K562 (cell line): Measurements from ENCODE around the gene TRIM47.
"Not testable (repeated sequence)": the region's sequence is repeated elsewhere in the genome, so short reads cannot be mapped to it uniquely, and the experiment has no call there.

Experiments
- CBFA2T3 ChIP-seq: fragments of 450-650 bp; IDR thresholded peaks from 2 replicates; pipeline ENCODE4 v1.6.1; 2017
- CREB1 ChIP-seq, 2 experiments: sonication (generic) in 1 of 2; formaldehyde crosslinking in 1 of 2; IDR thresholded peaks; 2 replicates each; pipeline versions ENCODE4 v1.6.1 to v1.8.0; 2012 to 2022; ENCODE audit warnings: inconsistent platforms in 1 of 2, mild to moderate bottlenecking in 1 of 2, missing genetic modification reagents in 1 of 2, moderate library complexity in 1 of 2
- CREBBP ChIP-seq: IDR thresholded peaks from one replicate; pipeline ENCODE4 v1.6.1; 2012; ENCODE audit warnings: low read depth, mild to moderate bottlenecking, control low read depth, inconsistent platforms, low read length
- MYC ChIP-seq, 2 experiments: fragments of 250-450 bp in 1 of 2; sonication (Bioruptor Pico) in 1 of 2; IDR thresholded peaks; 2 replicates each; pipeline versions ENCODE4 v1.5.1 to v1.6.1; 2012 to 2021; ENCODE audit warnings: low read depth in 2 of 2, borderline replicate concordance in 1 of 2, improper control_type of control experiment in 1 of 2, low read length in 1 of 2, mild to moderate bottlenecking in 1 of 2, moderate library complexity in 1 of 2
- POLR2A ChIP-seq: fragments of 450-650 bp; conservative IDR thresholded peaks from 2 replicates; pipeline ENCODE4 v1.6.1; 2016
- POLR2AphosphoS5 ChIP-seq: IDR thresholded peaks from 2 replicates; pipeline ENCODE4 v1.6.1; 2011; ENCODE audit warnings: mild to moderate bottlenecking, low read depth, low read length, moderate library complexity; ENCODE audit not compliant: control insufficient read depth, insufficient read depth
- RFX5 ChIP-seq: IDR thresholded peaks from 2 replicates; pipeline ENCODE4 v1.6.1; 2011; ENCODE audit warnings: low read depth, mild to moderate bottlenecking, improper control_type of control experiment, low read length
- SIN3B ChIP-seq: fragments of 450-650 bp; IDR thresholded peaks from 2 replicates; pipeline ENCODE4 v1.6.1; 2017; ENCODE audit warnings: low read depth, mild to moderate bottlenecking, moderate library complexity
- TCF7L2 ChIP-seq: fragments of 150-350 bp; IDR thresholded peaks from 2 replicates; pipeline ENCODE4 v1.6.1; 2016; ENCODE audit warnings: low read depth, mild to moderate bottlenecking, low read length, moderate library complexity
- ZNF274 ChIP-seq: IDR thresholded peaks from 2 replicates; pipeline ENCODE4 v1.6.1; 2011; ENCODE audit warnings: low read depth, mild to moderate bottlenecking, low read length, moderate library complexity, borderline replicate concordance
- ZSCAN29 ChIP-seq: fragments of 450-650 bp; IDR thresholded peaks from 2 replicates; pipeline ENCODE4 v1.6.1; 2017
- TF ChIP-seq, protein P1 (sequence below), 3 experiments: IDR thresholded peaks in 2 of 3; conservative IDR thresholded peaks in 1 of 3; 2 replicates each; pipeline ENCODE4 v1.5.1; 2011 to 2012; ENCODE audit warnings: low read length in 3 of 3, mild to moderate bottlenecking in 3 of 3, control low read depth in 2 of 3, improper control_type of control experiment in 1 of 3, inconsistent platforms in 1 of 3, low read depth in 1 of 3, mixed read lengths in 1 of 3, moderate library complexity in 1 of 3; ENCODE audit not compliant: insufficient read depth in 2 of 3

- TF ChIP-seq SIN3B; CREBBP; CBFA2T3; RFX5; ZSCAN29; ZNF274; MYC (IDR thresholded peaks at IDR 0.05; ENCODE audit: low read depth, low read length); MYC (CRISPR knock-in tag; IDR thresholded peaks at IDR 0.05; ENCODE audit: borderline replicate concordance, low read depth); CREB1 (IDR thresholded peaks at IDR 0.05); CREB1 (CRISPR knock-in tag; IDR thresholded peaks at IDR 0.05); POLR2A; POLR2AphosphoS5; TCF7L2: not testable (repeated sequence)
- TF ChIP-seq, protein P1, sequence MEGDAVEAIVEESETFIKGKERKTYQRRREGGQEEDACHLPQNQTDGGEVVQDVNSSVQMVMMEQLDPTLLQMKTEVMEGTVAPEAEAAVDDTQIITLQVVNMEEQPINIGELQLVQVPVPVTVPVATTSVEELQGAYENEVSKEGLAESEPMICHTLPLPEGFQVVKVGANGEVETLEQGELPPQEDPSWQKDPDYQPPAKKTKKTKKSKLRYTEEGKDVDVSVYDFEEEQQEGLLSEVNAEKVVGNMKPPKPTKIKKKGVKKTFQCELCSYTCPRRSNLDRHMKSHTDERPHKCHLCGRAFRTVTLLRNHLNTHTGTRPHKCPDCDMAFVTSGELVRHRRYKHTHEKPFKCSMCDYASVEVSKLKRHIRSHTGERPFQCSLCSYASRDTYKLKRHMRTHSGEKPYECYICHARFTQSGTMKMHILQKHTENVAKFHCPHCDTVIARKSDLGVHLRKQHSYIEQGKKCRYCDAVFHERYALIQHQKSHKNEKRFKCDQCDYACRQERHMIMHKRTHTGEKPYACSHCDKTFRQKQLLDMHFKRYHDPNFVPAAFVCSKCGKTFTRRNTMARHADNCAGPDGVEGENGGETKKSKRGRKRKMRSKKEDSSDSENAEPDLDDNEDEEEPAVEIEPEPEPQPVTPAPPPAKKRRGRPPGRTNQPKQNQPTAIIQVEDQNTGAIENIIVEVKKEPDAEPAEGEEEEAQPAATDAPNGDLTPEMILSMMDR (IDR thresholded peaks at IDR 0.05 in 2 of 3, conservative IDR thresholded peaks at IDR 0.05 in 1 of 3; ENCODE audit: insufficient read depth in 2 of 3, low read depth in 1 of 3, low read length in 3 of 3), result not testable (repeated sequence)
These were observed 13.5 kb downstream of the TRIM47 start for GRCh38 chr17:75864887-75865286.
